ENCODE results near the gene TNP2.

The TNP2 gene

GRCh38 chr16:11271610-11272009, 2.5 kb upstream of the TNP2 start:
- Histone ChIP-seq H3K27me3 (ENCODE audit: insufficient read depth, low read depth) (peaks cover 9% of the 10 kb centered on the region; the same call in 1 of the 2 replicates), H2AFZ (ENCODE audit: low read depth) (no peak overlapping the region), H3K79me2 (ENCODE audit: insufficient read depth, low read depth) (no peaks in the 10 kb centered on the region), H3K27ac (no peak overlapping the region), H4K20me1 (ENCODE audit: insufficient read depth) (no peaks in the 10 kb centered on the region), H3K4me3 (IDR thresholded peaks at IDR 0.05; ENCODE audit: insufficient read depth, low read depth, low read length) (no peak overlapping the region), H3K9ac (no peak overlapping the region), H3K36me3 (ENCODE audit: insufficient read depth) (no peaks in the 10 kb centered on the region), H3K4me2 (no peak overlapping the region), H3K4me1 (ENCODE audit: low read depth, poor library complexity, severe bottlenecking) (no peaks in the 10 kb centered on the region)
- no peak for TF ChIP-seq CTCF (conservative IDR thresholded peaks at IDR 0.05; ENCODE audit: low read depth, low read length)

- Histone ChIP-seq H3K27ac (no peak overlapping the region), H3K4me2 (no peak overlapping the region), H3K79me2 (ENCODE audit: insufficient read depth, low read depth) (no peaks in the 10 kb centered on the region), H3K27me3 (ENCODE audit: insufficient read depth, low read depth) (peaks cover 7% of the 10 kb centered on the region; the same call in 1 of the 2 replicates), H2AFZ (ENCODE audit: low read depth) (no peak overlapping the region), H3K4me3 (IDR thresholded peaks at IDR 0.05; ENCODE audit: insufficient read depth, low read depth, low read length) (no peak overlapping the region), H3K4me1 (ENCODE audit: low read depth, poor library complexity, severe bottlenecking) (no peaks in the 10 kb centered on the region), H3K36me3 (ENCODE audit: insufficient read depth) (no peaks in the 10 kb centered on the region), H4K20me1 (ENCODE audit: insufficient read depth) (no peaks in the 10 kb centered on the region), H3K9ac (no peak overlapping the region)
- TF ChIP-seq CTCF (conservative IDR thresholded peaks at IDR 0.05; ENCODE audit: low read depth, low read length): no peak
Measured at GRCh38 chr16:11270602-11271162, 1.6 kb upstream of the TNP2 start.

- H3K9ac ChIP-seq: no peak overlapping the region
- peaks cover 2% of the 10 kb centered on the region; the same call in 1 of the 2 replicates for H3K27me3 ChIP-seq (ENCODE audit: insufficient read depth, low read depth)
- no peak for TF ChIP-seq CTCF (conservative IDR thresholded peaks at IDR 0.05; ENCODE audit: low read depth, low read length)
- no peaks in the 10 kb centered on the region for H3K36me3 ChIP-seq (ENCODE audit: insufficient read depth)
- no peaks in the 10 kb centered on the region for H3K79me2 ChIP-seq (ENCODE audit: insufficient read depth, low read depth)
- no peak overlapping the region for H3K27ac ChIP-seq
- no peak overlapping the region for H2AFZ ChIP-seq (ENCODE audit: low read depth)
- H3K4me2 ChIP-seq: no peak overlapping the region
- H4K20me1 ChIP-seq (ENCODE audit: insufficient read depth): no peaks in the 10 kb centered on the region
- H3K4me1 ChIP-seq (ENCODE audit: low read depth, poor library complexity, severe bottlenecking): no peaks in the 10 kb centered on the region
- no peak overlapping the region for H3K4me3 ChIP-seq (IDR thresholded peaks at IDR 0.05; ENCODE audit: insufficient read depth, low read depth, low read length)
Measured at GRCh38 chr16:11265124-11265523, 4.0 kb downstream of the TNP2 start.

- TF ChIP-seq CTCF (conservative IDR thresholded peaks at IDR 0.05; ENCODE audit: low read depth, low read length): no peak
- H3K4me2 ChIP-seq: no peak overlapping the region
- no peak overlapping the region for H3K27ac ChIP-seq
- no peak overlapping the region for H3K9ac ChIP-seq
- H2AFZ ChIP-seq (ENCODE audit: low read depth): no peak overlapping the region
- no peaks in the 10 kb centered on the region for H4K20me1 ChIP-seq (ENCODE audit: insufficient read depth)
- H3K4me1 ChIP-seq (ENCODE audit: low read depth, poor library complexity, severe bottlenecking): peaks cover 3% of the 10 kb centered on the region
- H3K36me3 ChIP-seq (ENCODE audit: insufficient read depth): no peaks in the 10 kb centered on the region
- H3K27me3 ChIP-seq (ENCODE audit: insufficient read depth, low read depth): peaks cover 2% of the 10 kb centered on the region; the same call in 1 of the 2 replicates
- H3K79me2 ChIP-seq (ENCODE audit: insufficient read depth, low read depth): no peaks in the 10 kb centered on the region
- no peak overlapping the region for H3K4me3 ChIP-seq (IDR thresholded peaks at IDR 0.05; ENCODE audit: insufficient read depth, low read depth, low read length)
Measured at GRCh38 chr16:11264155-11264832, 4.8 kb downstream of the TNP2 start.

Data from KMS-11 (cell line).